ENCODE data around the gene COL6A3. TPM values are rescaled to one million over a fixed set of nuclear protein-coding genes. Genes with fewer than 3 reads are reported as not detected.

The COL6A3 gene
- total RNA-seq, 2 experiments from 2014 or later: 0.19 to 0.45 TPM

DNA sequence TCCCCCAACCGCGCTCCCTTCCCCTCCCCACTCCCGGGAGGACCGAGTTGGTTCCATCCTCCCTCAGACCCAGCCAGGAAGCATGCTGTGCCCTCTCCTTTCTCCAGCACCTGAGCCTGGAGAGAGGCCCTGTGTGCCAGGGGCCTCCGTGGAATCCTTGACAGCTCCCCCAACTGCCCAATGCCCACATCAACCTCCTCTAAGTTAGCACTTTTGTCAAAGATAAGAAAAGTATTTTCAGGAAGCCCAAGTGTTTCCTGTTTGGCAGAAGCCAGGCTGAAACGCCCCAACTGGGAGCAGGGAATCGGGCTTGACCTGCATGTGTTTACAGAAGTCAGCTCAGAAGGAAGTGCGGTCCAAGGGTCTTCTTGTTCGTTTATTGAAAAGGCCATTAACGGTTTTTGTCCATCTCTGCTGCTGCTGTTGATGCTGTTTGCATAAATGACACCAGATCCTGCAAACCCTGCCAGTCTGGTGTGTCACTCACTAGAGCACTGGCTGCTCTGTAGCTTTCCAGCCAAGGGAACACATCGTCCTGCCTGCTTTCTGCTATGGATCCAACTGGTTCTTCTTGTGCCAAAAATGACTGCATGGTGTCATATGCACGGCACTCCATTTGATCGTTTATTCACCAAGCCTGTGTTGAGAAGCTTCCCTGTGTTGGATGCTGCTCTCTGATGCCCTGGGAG is 35.4 kb upstream of the COL6A3 start:
- ATAC-seq (ENCODE audit: low read depth): no peak
- Mint-ChIP-seq H3K27me3 (no peaks in the 10 kb centered on the region), H3K4me3 (no peak overlapping the region), H3K4me1 (peaks cover 2% of the 10 kb centered on the region), H3K27ac (no peak overlapping the region), H3K9me3 (no peaks in the 10 kb centered on the region), H3K36me3 (no peaks in the 10 kb centered on the region)
- no peak for DNase-seq
- POLR2A ChIA-PET: no interaction called here

DNA sequence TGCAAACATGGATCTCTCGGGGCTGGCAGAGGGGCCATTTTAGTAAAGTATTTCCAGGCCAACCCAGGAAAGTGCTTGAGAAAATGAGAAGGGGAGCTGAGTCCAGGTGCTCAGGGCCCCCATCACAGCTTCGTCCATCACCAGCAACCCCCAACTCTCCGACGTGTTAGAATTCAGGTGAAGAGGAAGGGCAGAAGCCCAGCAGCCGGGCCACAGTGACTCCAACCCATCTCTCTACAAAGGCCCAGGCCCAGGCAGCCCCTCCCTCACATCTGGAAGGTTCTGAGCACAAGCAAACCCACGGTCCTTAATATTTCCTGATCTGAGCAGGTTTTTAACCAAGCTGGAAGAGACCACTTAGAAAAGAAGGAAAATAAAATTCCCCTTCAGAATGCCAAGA is 34.7 kb upstream of the COL6A3 start:
- POLR2A ChIA-PET: no interaction called here
- H3K9me3 Mint-ChIP-seq: no peaks in the 10 kb centered on the region
- H3K27ac Mint-ChIP-seq: no peak overlapping the region
- H3K4me3 Mint-ChIP-seq: no peak overlapping the region
- H3K27me3 Mint-ChIP-seq: no peaks in the 10 kb centered on the region
- DNase-seq (no peak), ATAC-seq (ENCODE audit: low read depth) (no peak)
- H3K4me1 Mint-ChIP-seq: peaks cover 2% of the 10 kb centered on the region
- no peaks in the 10 kb centered on the region for H3K36me3 Mint-ChIP-seq

GRCh38 chr2:237448171-237448570 is 34.2 kb upstream of the COL6A3 start:
- Mint-ChIP-seq H3K9me3 (no peaks in the 10 kb centered on the region), H3K27ac (no peak overlapping the region), H3K27me3 (no peaks in the 10 kb centered on the region), H3K4me3 (no peak overlapping the region), H3K4me1 (peaks cover 2% of the 10 kb centered on the region), H3K36me3 (no peaks in the 10 kb centered on the region)
- no peak for DNase-seq
- no peak for ATAC-seq (ENCODE audit: low read depth)
- POLR2A ChIA-PET: no interaction called here

DNA sequence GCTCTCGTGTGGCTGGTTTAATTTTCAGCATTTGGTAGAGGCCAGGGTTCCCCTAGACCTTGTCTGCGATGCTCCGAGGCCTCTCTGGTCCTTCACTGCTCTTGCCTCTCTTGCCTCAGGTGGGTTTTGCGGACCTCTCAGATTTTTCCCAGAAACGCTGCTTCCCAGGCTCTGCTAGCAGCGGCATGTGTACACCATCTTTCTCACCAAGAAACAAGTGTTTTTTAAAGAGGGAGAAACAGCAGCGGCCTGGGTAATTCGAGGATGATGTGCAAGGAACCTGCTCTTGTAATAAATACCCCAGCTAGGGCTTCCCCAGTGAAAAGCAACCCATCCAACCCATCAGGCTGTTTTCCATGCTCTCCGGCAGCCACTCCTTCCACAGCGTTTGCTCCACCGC is 33.5 kb upstream of the COL6A3 start:
- POLR2A ChIA-PET: no interaction called here
- Mint-ChIP-seq H3K27me3 (no peaks in the 10 kb centered on the region), H3K9me3 (no peaks in the 10 kb centered on the region), H3K36me3 (no peaks in the 10 kb centered on the region), H3K27ac (no peak overlapping the region), H3K4me3 (no peak overlapping the region), H3K4me1 (peaks cover 2% of the 10 kb centered on the region)
- ATAC-seq (ENCODE audit: low read depth) (no peak), DNase-seq (no peak)

GRCh38 chr2:237446338-237446665 is 32.3 kb upstream of the COL6A3 start:
- Mint-ChIP-seq H3K9me3 (no peaks in the 10 kb centered on the region), H3K4me3 (no peak overlapping the region), H3K36me3 (no peaks in the 10 kb centered on the region), H3K4me1 (peaks cover 7% of the 10 kb centered on the region), H3K27ac (no peak overlapping the region), H3K27me3 (no peaks in the 10 kb centered on the region)
- POLR2A ChIA-PET: no interaction called here
- ATAC-seq (ENCODE audit: low read depth) (no peak), DNase-seq (no peak)

- ATAC-seq (ENCODE audit: low read depth) (no peak), DNase-seq (no peak)
- H3K27ac Mint-ChIP-seq: no peak overlapping the region
- H3K9me3 Mint-ChIP-seq: no peaks in the 10 kb centered on the region
- no peaks in the 10 kb centered on the region for H3K27me3 Mint-ChIP-seq
- H3K4me1 Mint-ChIP-seq: peaks cover 12% of the 10 kb centered on the region
- POLR2A ChIA-PET: no interaction called here
- no peaks in the 10 kb centered on the region for H3K36me3 Mint-ChIP-seq
- no peak overlapping the region for H3K4me3 Mint-ChIP-seq
Measured at GRCh38 chr2:237445611-237446337, 31.8 kb upstream of the COL6A3 start.

GRCh38 chr2:237444071-237444470 is 30.1 kb upstream of the COL6A3 start:
- no peak overlapping the region for H3K27ac Mint-ChIP-seq
- no peaks in the 10 kb centered on the region for H3K27me3 Mint-ChIP-seq
- H3K4me1 Mint-ChIP-seq: peaks cover 14% of the 10 kb centered on the region
- ATAC-seq (ENCODE audit: low read depth) (no peak), DNase-seq (no peak)
- H3K4me3 Mint-ChIP-seq: no peak overlapping the region
- no peaks in the 10 kb centered on the region for H3K36me3 Mint-ChIP-seq
- H3K9me3 Mint-ChIP-seq: peaks cover 3% of the 10 kb centered on the region
- POLR2A ChIA-PET: no interaction called here

- Mint-ChIP-seq H3K27me3 (no peaks in the 10 kb centered on the region), H3K36me3 (no peaks in the 10 kb centered on the region), H3K27ac (peak overlapping the region; percentile 52), H3K4me1 (peaks cover 16% of the 10 kb centered on the region), H3K4me3 (no peak overlapping the region), H3K9me3 (peaks cover 3% of the 10 kb centered on the region)
- POLR2A ChIA-PET: no interaction called here
- DNase-seq: no peak
- ATAC-seq (ENCODE audit: low read depth): peak; percentile 22
Measured at GRCh38 chr2:237441605-237442274, 27.8 kb upstream of the COL6A3 start.

DNA sequence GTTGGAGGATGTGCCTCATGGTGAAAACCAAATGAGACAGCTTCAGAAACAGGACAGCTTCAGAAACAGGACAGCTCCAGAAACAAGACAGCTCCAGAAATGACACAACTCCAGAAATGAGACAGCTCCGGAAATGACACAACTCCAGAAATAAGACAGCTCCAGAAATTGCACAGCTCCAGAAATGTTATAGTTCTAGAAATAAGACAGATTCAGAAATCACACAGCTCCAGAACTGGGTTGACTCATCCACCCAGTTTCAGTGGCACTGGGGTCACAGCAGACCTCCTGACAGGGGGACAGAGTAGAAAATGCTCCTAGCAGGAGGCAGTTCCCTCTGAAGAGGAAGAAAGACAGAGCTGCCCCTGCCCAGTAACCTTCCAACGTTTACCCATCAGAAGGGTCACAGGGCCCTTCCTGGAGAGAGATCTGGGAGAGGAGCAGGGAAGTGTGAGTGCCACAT is 26.9 kb upstream of the COL6A3 start:
- no peak overlapping the region for H3K27ac Mint-ChIP-seq
- no peaks in the 10 kb centered on the region for H3K36me3 Mint-ChIP-seq
- H3K27me3 Mint-ChIP-seq: no peaks in the 10 kb centered on the region
- POLR2A ChIA-PET: no interaction called here
- ATAC-seq (ENCODE audit: low read depth) (peak; percentile 45), DNase-seq (no peak)
- H3K4me1 Mint-ChIP-seq: peaks cover 19% of the 10 kb centered on the region
- H3K9me3 Mint-ChIP-seq: peaks cover 3% of the 10 kb centered on the region
- no peak overlapping the region for H3K4me3 Mint-ChIP-seq

DNA sequence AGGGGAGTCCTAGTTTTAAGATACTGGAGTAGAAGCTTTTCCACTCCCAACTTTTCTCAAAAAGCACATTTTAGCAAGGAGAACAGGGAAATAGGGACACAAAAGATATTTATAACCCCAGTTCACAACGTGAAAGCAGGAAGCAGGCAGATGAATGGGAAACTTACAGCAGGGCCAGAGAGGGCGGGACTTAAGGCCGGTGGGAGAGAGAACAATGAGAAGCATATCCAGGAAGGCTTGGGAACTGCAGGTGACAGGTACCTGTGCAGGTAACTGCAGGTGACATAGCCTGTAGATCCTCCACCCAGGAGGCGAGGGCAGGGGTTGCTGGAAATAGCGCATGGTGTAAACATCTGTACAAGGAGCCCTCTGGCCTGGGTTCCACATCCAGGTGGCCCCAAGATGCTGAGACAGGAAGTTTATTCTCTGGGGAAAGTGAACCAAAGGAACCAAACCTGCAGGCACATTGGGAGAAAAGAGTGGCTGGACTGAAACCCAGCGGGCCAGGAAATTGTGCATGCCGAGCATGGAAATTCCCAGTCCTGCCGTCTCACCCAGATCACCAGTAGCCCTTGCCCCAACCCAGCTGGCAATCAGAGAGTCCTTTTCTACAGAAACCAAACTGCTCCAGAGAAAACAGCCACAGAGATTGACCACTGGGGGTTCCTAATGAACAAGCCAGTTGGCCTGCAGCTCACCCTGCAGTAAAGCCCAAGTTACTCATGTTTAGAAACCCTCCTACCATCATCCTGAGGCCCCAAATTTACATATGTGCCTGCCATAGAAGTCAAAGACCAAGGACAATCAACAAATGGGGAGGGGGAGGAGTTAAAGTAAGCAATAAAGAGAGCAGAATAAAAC is 24.3 kb upstream of the COL6A3 start:
- DNase-seq (no peak), ATAC-seq (ENCODE audit: low read depth) (no peak)
- Mint-ChIP-seq H3K4me3 (no peak overlapping the region), H3K36me3 (no peaks in the 10 kb centered on the region), H3K4me1 (peaks cover 40% of the 10 kb centered on the region), H3K27ac (peak overlapping the region; percentile 36), H3K9me3 (peaks cover 3% of the 10 kb centered on the region), H3K27me3 (no peaks in the 10 kb centered on the region)
- POLR2A ChIA-PET: no interaction called here

- DNase-seq (no peak), ATAC-seq (ENCODE audit: low read depth) (no peak)
- H3K27me3 Mint-ChIP-seq: no peaks in the 10 kb centered on the region
- peaks cover 47% of the 10 kb centered on the region for H3K4me1 Mint-ChIP-seq
- no peaks in the 10 kb centered on the region for H3K36me3 Mint-ChIP-seq
- H3K27ac Mint-ChIP-seq: no peak overlapping the region
- peaks cover 3% of the 10 kb centered on the region for H3K9me3 Mint-ChIP-seq
- POLR2A ChIA-PET: no interaction called here
- no peak overlapping the region for H3K4me3 Mint-ChIP-seq
Measured at GRCh38 chr2:237437566-237437965, 23.6 kb upstream of the COL6A3 start.

DNA sequence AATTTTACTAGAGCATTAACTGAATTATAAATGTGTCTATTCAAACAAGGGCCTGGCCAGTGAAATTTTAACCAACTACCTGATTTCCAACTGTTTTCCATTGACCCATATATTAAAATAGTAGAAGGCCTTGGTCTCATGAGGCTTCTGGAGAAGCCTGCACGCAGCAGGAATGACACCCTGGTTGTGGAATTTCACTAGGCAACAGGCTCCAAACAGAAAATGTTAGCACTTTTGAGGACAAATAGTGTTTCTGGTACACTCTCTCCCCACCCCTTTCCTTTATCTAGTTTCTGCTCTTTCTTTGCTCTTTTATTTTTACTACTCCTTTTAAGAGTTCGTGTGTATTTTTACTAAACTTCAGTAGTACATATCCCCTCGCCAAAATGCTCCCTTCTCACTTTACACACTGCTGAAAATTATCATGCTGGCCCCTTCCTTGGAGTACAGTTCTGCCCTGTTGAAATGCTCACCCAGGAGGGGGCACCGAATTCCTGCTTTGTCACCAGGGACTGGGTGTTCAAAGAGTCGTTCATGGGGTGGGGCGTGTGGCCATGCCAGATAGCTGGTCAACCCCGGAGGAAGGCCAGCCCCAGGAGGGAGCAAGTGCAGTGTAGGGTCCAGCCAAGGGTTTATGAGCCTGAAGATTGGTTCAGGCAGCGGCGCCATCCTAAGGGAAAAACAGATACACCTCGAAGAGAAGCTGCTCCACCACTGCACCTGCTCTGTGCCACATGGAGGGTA is 22.1 kb upstream of the COL6A3 start:
- H3K4me1 Mint-ChIP-seq: peaks cover 53% of the 10 kb centered on the region
- ATAC-seq (ENCODE audit: low read depth): no peak
- H3K36me3 Mint-ChIP-seq: no peaks in the 10 kb centered on the region
- no peak overlapping the region for H3K27ac Mint-ChIP-seq
- H3K9me3 Mint-ChIP-seq: peaks cover 3% of the 10 kb centered on the region
- H3K4me3 Mint-ChIP-seq: no peak overlapping the region
- POLR2A ChIA-PET: interaction anchor here (0.5 to 1.4 kb wide), 3 partner anchors 12 to 39 kb away, joined by 3 to 4 read pairs (median 3); no protein-coding TSS in a partner anchor
- no peaks in the 10 kb centered on the region for H3K27me3 Mint-ChIP-seq
- DNase-seq: no peak
